Peyer's patch (tissue), 4 donors: ENCODE data around the gene SULT2A1.

Source experiments
- POLR2A ChIP-seq, 2 donors: fragments of 450-650 bp; IDR thresholded peaks; one replicate each; pipeline ENCODE4 v1.5.1; 2017; ENCODE audit warnings: antibody characterized with exemption in 2 of 2, mild to moderate bottlenecking in 2 of 2, moderate library complexity in 2 of 2
- TF ChIP-seq, protein P1 (sequence below), 6 experiments: fragments of 450-650 bp in 4 of 6; fragments of 200-600 bp in 2 of 6; sonication (generic) in 1 of 6; IDR thresholded peaks; one replicate each; pipeline ENCODE4 v1.5.1; 2017 to 2019; ENCODE audit warnings: antibody characterized with exemption in 6 of 6, mild to moderate bottlenecking in 3 of 6, moderate library complexity in 1 of 6

DNA sequence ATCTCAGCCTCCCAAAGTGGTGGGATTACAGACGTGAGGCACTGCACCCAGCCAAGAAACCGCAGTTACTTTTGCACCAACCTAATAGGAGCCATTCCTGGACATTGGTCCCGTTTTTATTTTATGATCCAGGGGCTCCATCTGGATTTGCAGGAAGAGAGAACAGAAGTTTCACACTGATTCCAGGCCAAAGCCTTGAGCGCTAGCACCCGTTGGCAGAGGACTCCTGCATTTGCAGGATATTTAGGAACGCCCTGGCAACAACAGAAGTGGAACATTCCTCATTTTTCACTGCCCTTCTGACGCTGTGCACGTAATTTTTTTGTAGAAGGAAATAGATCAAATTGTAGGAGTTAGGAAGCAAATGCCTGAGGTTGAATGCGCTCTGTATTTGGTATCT lies 11.7 kb upstream of the SULT2A1 start:
- TF ChIP-seq, protein P1, sequence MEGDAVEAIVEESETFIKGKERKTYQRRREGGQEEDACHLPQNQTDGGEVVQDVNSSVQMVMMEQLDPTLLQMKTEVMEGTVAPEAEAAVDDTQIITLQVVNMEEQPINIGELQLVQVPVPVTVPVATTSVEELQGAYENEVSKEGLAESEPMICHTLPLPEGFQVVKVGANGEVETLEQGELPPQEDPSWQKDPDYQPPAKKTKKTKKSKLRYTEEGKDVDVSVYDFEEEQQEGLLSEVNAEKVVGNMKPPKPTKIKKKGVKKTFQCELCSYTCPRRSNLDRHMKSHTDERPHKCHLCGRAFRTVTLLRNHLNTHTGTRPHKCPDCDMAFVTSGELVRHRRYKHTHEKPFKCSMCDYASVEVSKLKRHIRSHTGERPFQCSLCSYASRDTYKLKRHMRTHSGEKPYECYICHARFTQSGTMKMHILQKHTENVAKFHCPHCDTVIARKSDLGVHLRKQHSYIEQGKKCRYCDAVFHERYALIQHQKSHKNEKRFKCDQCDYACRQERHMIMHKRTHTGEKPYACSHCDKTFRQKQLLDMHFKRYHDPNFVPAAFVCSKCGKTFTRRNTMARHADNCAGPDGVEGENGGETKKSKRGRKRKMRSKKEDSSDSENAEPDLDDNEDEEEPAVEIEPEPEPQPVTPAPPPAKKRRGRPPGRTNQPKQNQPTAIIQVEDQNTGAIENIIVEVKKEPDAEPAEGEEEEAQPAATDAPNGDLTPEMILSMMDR (IDR thresholded peaks at IDR 0.05): no peak
- TF ChIP-seq POLR2A (IDR thresholded peaks at IDR 0.05): no peak
